ENCODE data around the gene ITCH.

GRCh38 chr20:34539756-34540155, 176.7 kb downstream of the ITCH start:
- no peak for TF ChIP-seq EZH2 (IDR thresholded peaks at IDR 0.05; ENCODE audit: borderline replicate concordance, low read length)
- TF ChIP-seq CTCF (conservative IDR thresholded peaks at IDR 0.05 in 1 of 2, IDR thresholded peaks at IDR 0.05 in 1 of 2; ENCODE audit: extremely low read depth in 1 of 2, insufficient read depth in 1 of 2, low read depth in 1 of 2, low read length in 2 of 2) = no peak
